GM19023 (cell line): ENCODE measurements around the gene AAGAB.

Experiments used
- ATAC-seq: cut with Tn5 transposase; IDR thresholded peaks from one replicate; pipeline ENCODE4 v1.9.1; 2021; ENCODE audit warnings: mild to moderate bottlenecking, moderate library complexity; ENCODE audit not compliant: unreplicated experiment

Gene AAGAB

GRCh38 chr15:67190326-67190725, 64.1 kb downstream of the AAGAB start:
- ATAC-seq = no peak

- ATAC-seq = no peak
These were observed 65.0 kb downstream of the AAGAB start for GRCh38 chr15:67189326-67190051.

- ATAC-seq = no peak
These were observed 65.8 kb downstream of the AAGAB start for GRCh38 chr15:67188551-67189218.

- ATAC-seq = no peak
These were observed 67.1 kb downstream of the AAGAB start for GRCh38 chr15:67187351-67187854.

- no peak for ATAC-seq
These were observed 67.8 kb downstream of the AAGAB start for GRCh38 chr15:67186688-67187087.

- ATAC-seq = no peak
These were observed 68.2 kb downstream of the AAGAB start for GRCh38 chr15:67186226-67186649.

GRCh38 chr15:67185621-67186225, 68.7 kb downstream of the AAGAB start:
- no peak for ATAC-seq

- no peak for ATAC-seq
These were observed 69.4 kb downstream of the AAGAB start for GRCh38 chr15:67185051-67185450.

- no peak for ATAC-seq
These were observed 70.1 kb downstream of the AAGAB start for GRCh38 chr15:67184208-67184925.

- no peak for ATAC-seq
These were observed 70.9 kb downstream of the AAGAB start for GRCh38 chr15:67183443-67184169.

GRCh38 chr15:67181221-67181639, 73.2 kb downstream of the AAGAB start:
- ATAC-seq = no peak

GRCh38 chr15:67180514-67181191, 73.8 kb downstream of the AAGAB start:
- no peak for ATAC-seq

- no peak for ATAC-seq
These were observed 74.4 kb downstream of the AAGAB start for GRCh38 chr15:67180035-67180434.

- ATAC-seq = no peak
These were observed 75.0 kb downstream of the AAGAB start for GRCh38 chr15:67179411-67179995.

GRCh38 chr15:67178569-67179210, 75.8 kb downstream of the AAGAB start:
- ATAC-seq = no peak

GRCh38 chr15:67177752-67178151, 76.7 kb downstream of the AAGAB start:
- no peak for ATAC-seq

GRCh38 chr15:67176195-67176971, 78.1 kb downstream of the AAGAB start:
- no peak for ATAC-seq

GRCh38 chr15:67175643-67176071, 78.8 kb downstream of the AAGAB start:
- ATAC-seq = no peak
